HL-60 (cell line): ENCODE measurements around the gene OPHN1.
"Not testable (repeated sequence)": the region's sequence is repeated elsewhere in the genome, so short reads cannot be mapped to it uniquely, and the experiment has no call there.

Source experiments
- DNase-seq, 2 experiments: peaks; one replicate each; pipeline ENCODE4 v3.0.0-alpha.2; 2010 to 2020; ENCODE audit warnings: low read depth in 1 of 2, low spot score in 1 of 2
- H3K27ac ChIP-seq: fragments of 250-450 bp; sonication (Bioruptor Pico); replicated peaks from 2 replicates; pipeline ENCODE4 v1.5.1; 2020; ENCODE audit warnings: mild to moderate bottlenecking, moderate library complexity
- H3K27me3 ChIP-seq: fragments of 250-450 bp; sonication (Bioruptor Pico); 2 replicates; pipeline ENCODE4 v1.5.1; 2021; ENCODE audit warnings: mild to moderate bottlenecking, moderate library complexity; ENCODE audit not compliant: insufficient read depth, poor library complexity, severe bottlenecking
- H3K4me3 ChIP-seq: replicated peaks from 2 replicates; pipeline ENCODE4 v1.5.1; 2011; ENCODE audit warnings: mild to moderate bottlenecking, control low read depth, low read length; ENCODE audit not compliant: insufficient read depth
- CTCF ChIP-seq: IDR thresholded peaks from one replicate; pipeline ENCODE4 v1.5.1; 2011; ENCODE audit warnings: low read length, control low read depth, inconsistent platforms; ENCODE audit not compliant: insufficient read depth
- GABPA ChIP-seq: IDR thresholded peaks from 2 replicates; pipeline ENCODE4 v1.6.1; 2012; ENCODE audit warnings: low read depth
- POLR2AphosphoS5 ChIP-seq: IDR thresholded peaks from 2 replicates; pipeline ENCODE4 v1.6.1; 2012; ENCODE audit warnings: low read depth
- REST ChIP-seq: IDR thresholded peaks from 2 replicates; pipeline ENCODE4 v1.6.1; 2012; ENCODE audit warnings: low read depth; ENCODE audit not compliant: insufficient replicate concordance
- SPI1 ChIP-seq: IDR thresholded peaks from 2 replicates; pipeline ENCODE4 v1.6.1; 2012; ENCODE audit warnings: low read depth, mild to moderate bottlenecking, borderline replicate concordance

The OPHN1 gene

GRCh38 chrX:68389419-68389960 lies 43.8 kb downstream of the OPHN1 start:
- not testable (repeated sequence) for DNase-seq, H3K4me3 ChIP-seq

GRCh38 chrX:68387776-68388175 lies 45.5 kb downstream of the OPHN1 start:
- no peak for DNase-seq
- TF ChIP-seq SPI1 (no peak), GABPA (no peak), POLR2AphosphoS5 (no peak)
- no peak overlapping the region for H3K27ac ChIP-seq
- no peak overlapping the region for H3K4me3 ChIP-seq
- H3K27me3 ChIP-seq = no peaks in the 10 kb centered on the region

More at GRCh38 chrX:68389419-68389960, 43.8 kb downstream of the OPHN1 start:
- H3K27ac ChIP-seq, H3K27me3 ChIP-seq: not testable (repeated sequence)

- Histone ChIP-seq H3K4me3 (no peak overlapping the region), H3K27ac (no peak overlapping the region), H3K27me3 (no peaks in the 10 kb centered on the region)
- DNase-seq = no peak
- TF ChIP-seq CTCF = no peak
- TF ChIP-seq SPI1 = no peak
- no peak for TF ChIP-seq POLR2AphosphoS5
- TF ChIP-seq GABPA = no peak
- TF ChIP-seq REST = no peak
Observed at GRCh38 chrX:68383540-68383939, 49.8 kb downstream of the OPHN1 start.

- not testable (repeated sequence) for H3K4me3 ChIP-seq, H3K27me3 ChIP-seq, H3K27ac ChIP-seq, DNase-seq
Observed at GRCh38 chrX:68377579-68377978, 55.7 kb downstream of the OPHN1 start.

- TF ChIP-seq CTCF (no peak), SPI1 (no peak), REST (no peak), GABPA (no peak), POLR2AphosphoS5 (no peak)
- no peaks in the 10 kb centered on the region for H3K27me3 ChIP-seq
- no peak overlapping the region for H3K4me3 ChIP-seq
- DNase-seq = no peak
- H3K27ac ChIP-seq = no peak overlapping the region
Observed at GRCh38 chrX:68376373-68376772, 56.9 kb downstream of the OPHN1 start.
